Pancreas (tissue), 10 donors: Measurements from ENCODE around the gene DGKD. TPM values are rescaled to one million over a fixed set of nuclear protein-coding genes. Genes with fewer than 3 reads are reported as not detected.

Experiments used
- ATAC-seq, 4 donors: fragments of 200-7000 bp; cut with Tn5 transposase; one replicate each; pipeline versions ENCODE4 v1.8.0 to v1.9.1; 2020; ENCODE audit warnings: mild to moderate bottlenecking in 4 of 4, moderate library complexity in 4 of 4
- DNase-seq, 6 donors: peaks; one replicate each; pipeline ENCODE4 v3.0.0-alpha.2; 2020
- FAIRE-seq: peaks from 2 replicates; lab custom pipeline; 2012; peaks lifted over from hg19 to GRCh38; lab: Jason Lieb, UNC
- H3K27ac ChIP-seq, 4 donors: fragments of 200-600 bp; sonication (generic); 1 replicate in 3 of 4; 2 replicates in 1 of 4; pipeline versions ENCODE4 v1.5.0 to v1.8.0; 2020
- H3K27me3 ChIP-seq, 4 donors: fragments of 200-600 bp; one replicate each; pipeline ENCODE4 v1.8.0; 2021
- H3K36me3 ChIP-seq, 3 donors: fragments of 200-600 bp; sonication (generic) in 1 of 3; one replicate each; pipeline versions ENCODE4 v1.5.0 to v1.8.0; 2020 to 2021
- H3K4me1 ChIP-seq, 3 donors: fragments of 200-600 bp; one replicate each; pipeline ENCODE4 v1.8.0; 2021
- H3K4me3 ChIP-seq, 4 donors: fragments of 200-600 bp; sonication (generic) in 2 of 4; one replicate each; pipeline versions ENCODE4 v1.5.0 to v1.8.0; 2020 to 2021
- H3K9me3 ChIP-seq, 4 donors: fragments of 200-600 bp; one replicate each; pipeline ENCODE4 v1.8.0; 2021
- CTCF ChIP-seq, 4 donors: fragments of 200-600 bp; sonication (generic) in 3 of 4; IDR thresholded peaks; one replicate each; pipeline versions ENCODE4 v1.5.0 to v1.8.0; 2021; ENCODE audit warnings: antibody characterized with exemption in 4 of 4
- WGBS, 2 donors: extraction: QIAGEN DNeasy Blood & Tissue Kit; methylation state at CpG; one replicate each; pipeline ENCODE4 v1.1.7; 2013; 5-methylcytosine and 5-hydroxymethylcytosine counted together
- intact Hi-C, 3 donors: fragments of 100-400 bp; cut with DNase I; formaldehyde crosslinking; loops; one replicate each; pipeline versions ENCODE4 v1.11.1 to v1.14.2; 2022
- polyA plus RNA-seq, 2 donors: library from polyadenylated mRNA; stranded (reverse); fragments of 200-250 nt; gene quantifications; one replicate each; pipeline ENCODE4 v1.2.3, GENCODE V29; 2013
- total RNA-seq, 6 donors: library from RNA; stranded (reverse); fragmentation: NEBNext Ultra II Directional in 4 of 6; extraction: Animal tissue kit (Norgen Biotek cat#: 25700) in 4 of 6; gene quantifications; one replicate each; pipeline versions ENCODE4 v1.2.1 to v1.2.4, GENCODE V29; 2021 to 2023
- donor health status: healthy with polysubstance abuse.
- donor health status: DM: no; HTN: no; CAD: no; lungs with moderate emphysema.
- donor health status: DM: no; HTN: no; CAD: no.
- donor health status: control.
- donor health status: control.
- donor health status: Bipolar disorder and iron deficiency.
- donor health status: DM: yes; HTN: yes; CAD: no.
- donor health status: DM: no; HTN: no; CAD: no.
- donor health status: DM: no; HTN: no; CAD: no.
- donor health status: DM: yes; HTN: yes; CAD: no.

DGKD gene
- total and polyA plus RNA-seq, 8 donors, result 6.7 to 16.3 (median 8.9) TPM

- Histone ChIP-seq H3K4me3 (no peak overlapping the region), H3K4me1 (no peaks in the 10 kb centered on the region), H3K27ac (no peak overlapping the region), H3K27me3 (no peaks in the 10 kb centered on the region), H3K9me3 (no peaks in the 10 kb centered on the region), H3K36me3 (no peaks in the 10 kb centered on the region)
- DNase-seq (no peak), FAIRE-seq (no peak), ATAC-seq (peak in 2 of 4 donors; percentile 30 to 31)
- intact Hi-C loops, result no loop called here
- WGBS, 2 donors, result 53 to 59% methylated on average over 5 of the region's 5 CpGs
- TF ChIP-seq CTCF (IDR thresholded peaks at IDR 0.05), result no peak
Observed at GRCh38 chr2:233336541-233336940, 17.8 kb upstream of the DGKD start.

- ATAC-seq (no peak), FAIRE-seq (no peak), DNase-seq (no peak)
- WGBS, 2 donors, result 77 to 78% methylated on average over 5 of the region's 5 CpGs
- TF ChIP-seq CTCF (IDR thresholded peaks at IDR 0.05), result no peak
- H3K4me1 ChIP-seq, result no peaks in the 10 kb centered on the region
- no peaks in the 10 kb centered on the region for H3K36me3 ChIP-seq
- no peak overlapping the region for H3K4me3 ChIP-seq
- intact Hi-C loops, result no loop called here
- H3K27me3 ChIP-seq, result no peaks in the 10 kb centered on the region
- H3K9me3 ChIP-seq, result no peaks in the 10 kb centered on the region
- no peak overlapping the region for H3K27ac ChIP-seq
Observed at GRCh38 chr2:233338046-233338445, 16.2 kb upstream of the DGKD start.

- FAIRE-seq (no peak), ATAC-seq (no peak), DNase-seq (no peak)
- Histone ChIP-seq H3K27ac (no peak overlapping the region), H3K36me3 (no peaks in the 10 kb centered on the region), H3K9me3 (no peaks in the 10 kb centered on the region), H3K4me1 (no peaks in the 10 kb centered on the region), H3K27me3 (no peaks in the 10 kb centered on the region), H3K4me3 (no peak overlapping the region)
- WGBS, 2 donors, result 84 to 91% methylated on average over 3 of the region's 3 CpGs
- intact Hi-C loops, result no loop called here
- no peak for TF ChIP-seq CTCF (IDR thresholded peaks at IDR 0.05)
Observed at GRCh38 chr2:233338812-233339368, 15.4 kb upstream of the DGKD start.

- DNase-seq (no peak), ATAC-seq (no peak), FAIRE-seq (no peak)
- H3K27me3 ChIP-seq, result no peaks in the 10 kb centered on the region
- no peak overlapping the region for H3K27ac ChIP-seq
- intact Hi-C loops, result no loop called here
- no peaks in the 10 kb centered on the region for H3K36me3 ChIP-seq
- H3K4me1 ChIP-seq, result no peaks in the 10 kb centered on the region
- no peaks in the 10 kb centered on the region for H3K9me3 ChIP-seq
- WGBS, 2 donors, result 57 to 80% methylated on average over 3 of the region's 3 CpGs
- no peak overlapping the region for H3K4me3 ChIP-seq
- no peak for TF ChIP-seq CTCF (IDR thresholded peaks at IDR 0.05)
Observed at GRCh38 chr2:233339427-233339826, 14.9 kb upstream of the DGKD start.

GRCh38 chr2:233341296-233341695 is 13.0 kb upstream of the DGKD start:
- FAIRE-seq (no peak), ATAC-seq (no peak), DNase-seq (no peak)
- WGBS, 2 donors, result 94 to 95% methylated on average over 3 of the region's 3 CpGs
- no peak for TF ChIP-seq CTCF (IDR thresholded peaks at IDR 0.05)
- Histone ChIP-seq H3K36me3 (no peaks in the 10 kb centered on the region), H3K27me3 (no peaks in the 10 kb centered on the region), H3K27ac (no peak overlapping the region), H3K9me3 (no peaks in the 10 kb centered on the region), H3K4me1 (no peaks in the 10 kb centered on the region), H3K4me3 (no peak overlapping the region)
- intact Hi-C loops, result no loop called here
